Measurements from ENCODE around the gene RREB1. TPM values are rescaled to one million over a fixed set of nuclear protein-coding genes. Genes with fewer than 3 reads are reported as not detected.

RREB1 gene
- total and polyA plus RNA-seq, 2 donors (not counting 3 experiments of a cell fraction or from before 2014, with no cell fraction given) = 3.7 to 33.0 TPM

- H3K79me2 ChIP-seq (ENCODE audit: control insufficient read depth, insufficient read depth, low read length) = no peaks in the 10 kb centered on the region
- H3K9me3 ChIP-seq (replicated peaks; ENCODE audit: control insufficient read depth, insufficient read depth, low read length) = no peaks in the 10 kb centered on the region
- TF ChIP-seq MYC (IDR thresholded peaks at IDR 0.05; ENCODE audit: low read depth, low read length) = no peak
- TF ChIP-seq MAX (IDR thresholded peaks at IDR 0.05; ENCODE audit: insufficient read depth, insufficient read length) = no peak
- TF ChIP-seq JUN (IDR thresholded peaks at IDR 0.05; ENCODE audit: borderline replicate concordance, insufficient read depth, insufficient read length, low read depth) = no peak
- no peak for TF ChIP-seq FOS (IDR thresholded peaks at IDR 0.05; ENCODE audit: borderline replicate concordance, insufficient read depth, low read length)
- TF ChIP-seq GATA2 (IDR thresholded peaks at IDR 0.05; ENCODE audit: insufficient read depth, insufficient read length, low read depth, low read length) = no peak
- TF ChIP-seq EZH2 (IDR thresholded peaks at IDR 0.05; ENCODE audit: borderline replicate concordance, low read depth, low read length, severe bottlenecking) = no peak
- TF ChIP-seq POLR2AphosphoS5 (IDR thresholded peaks at IDR 0.05; ENCODE audit: insufficient read depth, low read depth, low read length) = no peak
- no peak for TF ChIP-seq CTCF (IDR thresholded peaks at IDR 0.05; ENCODE audit: extremely low read depth in 1 of 2, insufficient read depth in 1 of 2, low read depth in 1 of 2, low read length in 2 of 2)
- TF ChIP-seq POLR2A (IDR thresholded peaks at IDR 0.05; ENCODE audit: low read depth, low read length) = no peak
- no peaks in the 10 kb centered on the region for H3K9me1 ChIP-seq (replicated peaks; ENCODE audit: control insufficient read depth, extremely low read depth, insufficient read depth, low read length)
- H3K4me3 ChIP-seq (replicated peaks in 1 of 3; ENCODE audit: insufficient read depth in 1 of 3, low read depth in 1 of 3, low read length in 3 of 3) = no peak overlapping the region
- H3K4me1 ChIP-seq (ENCODE audit: control insufficient read depth, extremely low read depth, insufficient read depth, low read length) = no peaks in the 10 kb centered on the region
- no peak overlapping the region for H3K9ac ChIP-seq (replicated peaks; ENCODE audit: extremely low read depth, insufficient read depth, low read length)
- H4K20me1 ChIP-seq (replicated peaks; ENCODE audit: control insufficient read depth, extremely low read depth, insufficient read depth, low read length) = no peaks in the 10 kb centered on the region
- H3K27ac ChIP-seq (ENCODE audit: insufficient read depth, low read depth, low read length) = no peak overlapping the region
- intact Hi-C loops (cut with micrococcal nuclease) (no loop called here), dilution Hi-C loops (cut with MboI; ENCODE audit: extremely low pct_ligation_motif_present, low sequenced_read_pairs) (no loop called here)
- H3K4me2 ChIP-seq (ENCODE audit: insufficient read depth, low read length) = no peak overlapping the region
- peaks cover 0 to 7% of the 10 kb centered on the region in 2 experiments for H3K36me3 ChIP-seq (ENCODE audit: control insufficient read depth in 2 of 2, extremely low read depth in 1 of 2, insufficient read depth in 2 of 2, low read length in 2 of 2)
- H3K27me3 ChIP-seq (ENCODE audit: control insufficient read depth in 2 of 2, insufficient read depth in 2 of 2, low read length in 2 of 2) = no peaks in the 10 kb centered on the region
- POLR2A ChIA-PET = no interaction called here
- peak; percentile 15 for FAIRE-seq
- H2AFZ ChIP-seq (ENCODE audit: low read depth, low read length) = no peak overlapping the region
- DNase-seq (ENCODE audit: low read depth, low spot score) = no peak
- no TSS peak for BruUV-seq (replicated peaks)
- CTCF ChIA-PET = interaction anchor here (0.6 to 2.2 kb wide), 5 partner anchors 12 to 578 kb away, joined by 3 to 14 read pairs (median 3); no protein-coding TSS in a partner anchor
Measured at GRCh38 chr6:7254980-7255835, 147.4 kb downstream of the RREB1 start.

Data from endothelial cell of umbilical vein (primary cell).